IPS-11a (cell line): ENCODE data around the gene SSTR3.

ENCODE experiments used
- H3K4me3 ChIP-seq: one replicate; pipeline ENCODE4 v1.5.1; 2013; ENCODE audit warnings: low read depth, low read length, control low read depth

SSTR3 gene

GRCh38 chr22:37198258-37199102, 13.8 kb downstream of the SSTR3 start:
- H3K4me3 ChIP-seq: peak overlapping the region; percentile 70

- H3K4me3 ChIP-seq: no peak overlapping the region
These were observed 14.6 kb downstream of the SSTR3 start for GRCh38 chr22:37197451-37198257.

DNA sequence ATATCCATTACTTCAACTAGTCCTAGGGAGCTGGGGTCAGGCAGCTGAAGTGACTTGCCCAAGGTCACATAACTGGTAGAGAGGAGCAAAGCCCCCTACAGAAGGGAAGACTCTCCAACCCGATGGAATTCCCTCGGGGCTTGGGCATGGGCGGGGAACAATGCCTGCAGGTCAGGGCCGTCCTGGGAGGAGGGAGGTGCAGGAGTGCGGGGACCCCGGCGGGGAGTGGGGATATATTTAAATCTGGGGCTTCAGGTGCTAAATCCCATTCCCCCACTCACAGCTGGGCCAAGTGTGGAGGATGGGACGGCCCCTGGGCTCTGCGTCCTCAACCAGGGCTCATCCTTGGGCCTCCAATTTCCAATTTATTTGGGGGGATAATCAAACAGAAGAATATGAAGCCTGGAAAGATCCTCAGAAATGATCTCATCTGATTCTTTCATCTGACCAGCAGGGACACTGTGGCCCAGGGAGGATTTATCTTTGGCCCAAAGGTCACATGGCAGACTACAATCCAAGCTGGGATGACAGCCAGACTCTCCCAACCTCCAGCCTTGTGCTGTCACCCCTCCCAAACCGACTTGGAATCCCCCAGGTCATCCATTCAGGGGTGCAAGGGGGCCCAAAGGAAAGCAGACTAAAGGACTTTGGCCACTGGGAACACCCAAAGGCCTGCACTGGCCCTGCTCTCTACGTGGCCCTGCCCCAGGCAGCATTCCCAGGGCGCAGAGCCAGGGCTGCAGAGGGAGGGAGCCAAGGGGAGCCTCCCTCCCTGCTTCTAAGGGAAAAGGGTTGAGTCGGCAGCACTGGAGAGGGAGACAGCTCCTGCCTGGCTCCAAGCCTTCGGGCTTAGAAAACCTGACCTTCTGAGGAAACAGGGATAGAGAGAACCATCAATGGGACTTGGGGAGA, 15.5 kb downstream of the SSTR3 start:
- H3K4me3 ChIP-seq: no peak overlapping the region

- no peak overlapping the region for H3K4me3 ChIP-seq
These were observed 16.4 kb downstream of the SSTR3 start for GRCh38 chr22:37195921-37196320.

- no peak overlapping the region for H3K4me3 ChIP-seq
These were observed 17.5 kb downstream of the SSTR3 start for GRCh38 chr22:37194750-37195149.

DNA sequence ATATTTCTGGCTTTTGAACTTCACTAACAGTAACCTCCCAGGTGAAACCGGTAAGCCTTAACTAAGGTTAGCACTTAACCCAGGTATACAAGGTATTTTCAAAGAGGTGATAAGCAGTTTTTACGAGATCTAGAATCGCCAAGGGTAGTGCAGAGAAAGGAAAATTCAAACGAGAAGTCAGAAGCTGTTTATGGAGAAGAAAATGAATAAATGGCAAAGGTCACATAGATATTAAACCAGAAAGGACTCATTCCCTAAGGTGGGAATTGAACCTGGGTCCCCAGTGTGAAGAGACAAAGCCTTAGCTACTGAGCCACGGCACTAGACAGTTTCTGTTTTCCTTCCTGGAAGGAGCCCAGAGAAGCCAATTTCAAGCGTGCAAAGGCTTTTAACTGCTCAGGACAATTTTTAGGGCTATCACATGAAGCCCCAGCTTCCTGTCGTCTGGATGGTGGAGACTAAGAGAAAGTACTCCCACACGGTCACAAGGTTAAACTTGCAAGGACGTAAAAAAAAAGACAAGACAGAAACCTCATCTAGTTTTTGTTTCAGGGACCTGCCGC, 18.6 kb downstream of the SSTR3 start:
- H3K4me3 ChIP-seq: no peak overlapping the region

- H3K4me3 ChIP-seq: no peak overlapping the region
These were observed 19.5 kb downstream of the SSTR3 start for GRCh38 chr22:37192741-37193140.

DNA sequence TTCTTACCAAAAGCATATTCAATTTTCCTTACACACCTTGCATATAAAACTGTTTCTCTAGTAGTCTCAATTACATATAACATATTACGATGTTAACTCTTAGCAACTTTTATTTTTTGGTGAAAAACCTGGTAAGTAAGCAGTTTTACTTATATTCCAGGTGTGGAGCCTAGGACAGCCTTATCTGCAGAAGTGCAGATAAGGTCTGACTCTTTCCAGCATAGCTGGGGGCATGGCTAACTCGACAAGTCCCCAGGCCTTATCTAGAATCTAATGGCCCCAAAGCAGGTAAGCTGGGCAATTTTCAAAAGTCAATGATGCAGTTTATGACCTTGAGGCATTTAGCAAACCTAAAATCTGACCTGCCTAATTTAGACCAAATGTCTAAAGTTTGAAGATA, 20.1 kb downstream of the SSTR3 start:
- no peak overlapping the region for H3K4me3 ChIP-seq

DNA sequence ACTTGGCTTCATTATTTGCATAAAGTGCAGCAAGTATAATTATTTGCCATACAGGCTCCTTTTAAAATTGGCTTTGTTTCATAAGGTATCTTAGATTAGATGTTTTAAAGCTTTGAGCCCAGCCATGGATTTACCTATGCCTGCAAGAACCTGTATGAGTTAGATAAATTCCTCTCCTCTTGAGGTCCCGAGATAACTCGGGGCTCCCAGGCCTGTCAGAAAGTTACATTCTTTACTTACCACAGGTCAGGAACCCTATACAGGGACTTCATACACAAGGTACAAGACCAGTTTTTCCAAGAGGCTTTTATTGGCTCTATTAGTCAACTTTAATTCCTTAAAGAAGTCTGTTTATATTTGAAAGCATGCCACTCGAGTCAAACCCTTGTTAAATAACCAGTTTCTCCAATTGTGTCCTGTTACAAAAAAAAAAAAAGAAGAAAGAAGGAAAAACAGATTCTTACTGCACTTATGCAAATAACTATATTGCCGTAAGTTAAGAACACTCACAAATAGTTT, 22.0 kb downstream of the SSTR3 start:
- no peak overlapping the region for H3K4me3 ChIP-seq

DNA sequence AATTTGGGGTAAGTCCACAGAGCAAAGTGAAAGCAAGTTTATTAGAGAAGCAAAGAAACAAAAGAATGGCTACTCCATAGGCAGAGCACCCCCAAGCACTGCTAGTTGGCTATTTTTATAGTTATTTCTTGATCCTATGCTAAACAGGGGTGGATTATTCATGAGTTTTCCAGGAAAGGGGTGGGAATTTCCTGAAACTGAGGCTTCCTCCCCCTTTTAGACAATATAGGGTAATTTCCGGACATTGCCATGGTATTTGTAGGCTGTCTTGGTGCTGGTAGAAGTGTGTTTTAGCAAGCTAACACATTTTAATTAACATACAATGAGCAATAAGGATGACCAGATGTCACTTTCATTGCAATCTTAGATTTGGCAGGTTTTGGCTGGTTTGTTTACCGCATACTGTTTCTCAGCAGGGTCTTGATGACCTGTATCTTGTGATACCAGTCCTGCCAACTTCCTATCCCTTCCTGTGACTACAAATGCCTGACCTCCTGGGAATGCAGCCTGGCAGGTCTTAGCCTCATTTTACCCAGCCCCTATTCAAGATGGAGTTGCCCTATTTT, 23.3 kb downstream of the SSTR3 start:
- H3K4me3 ChIP-seq: no peak overlapping the region

GRCh38 chr22:37187891-37188761, 24.2 kb downstream of the SSTR3 start, which contains the start of gene C1QTNF6:
TSS of gene C1QTNF6 (minus strand) at chr22:37188247. CDS start at chr22:37188213, 34 bp downstream.
- H3K4me3 ChIP-seq: peak within 1 kb of the TSS; percentile 0

DNA sequence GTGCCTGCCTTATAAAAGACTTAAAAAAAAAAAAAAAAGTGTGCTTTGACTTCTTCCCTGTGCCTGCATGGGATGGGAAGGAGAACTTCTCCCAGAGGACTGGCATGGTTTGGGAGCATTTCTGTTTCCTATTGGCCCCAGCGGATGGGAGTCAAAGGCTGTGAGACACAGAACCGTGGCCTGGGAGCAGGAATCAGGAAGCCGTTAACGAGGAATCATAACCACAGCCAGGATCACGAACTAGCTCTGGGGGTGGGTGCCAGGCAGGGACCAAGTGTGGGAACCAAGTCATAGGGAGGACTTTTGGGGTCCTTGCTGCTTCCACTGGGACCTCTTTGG, 24.8 kb downstream of the SSTR3 start:
- peak overlapping the region; percentile 0 for H3K4me3 ChIP-seq

- H3K4me3 ChIP-seq: no peak overlapping the region
These were observed 25.2 kb downstream of the SSTR3 start for GRCh38 chr22:37186997-37187522.

- H3K4me3 ChIP-seq: no peak overlapping the region
These were observed 25.9 kb downstream of the SSTR3 start for GRCh38 chr22:37186228-37186996.

DNA sequence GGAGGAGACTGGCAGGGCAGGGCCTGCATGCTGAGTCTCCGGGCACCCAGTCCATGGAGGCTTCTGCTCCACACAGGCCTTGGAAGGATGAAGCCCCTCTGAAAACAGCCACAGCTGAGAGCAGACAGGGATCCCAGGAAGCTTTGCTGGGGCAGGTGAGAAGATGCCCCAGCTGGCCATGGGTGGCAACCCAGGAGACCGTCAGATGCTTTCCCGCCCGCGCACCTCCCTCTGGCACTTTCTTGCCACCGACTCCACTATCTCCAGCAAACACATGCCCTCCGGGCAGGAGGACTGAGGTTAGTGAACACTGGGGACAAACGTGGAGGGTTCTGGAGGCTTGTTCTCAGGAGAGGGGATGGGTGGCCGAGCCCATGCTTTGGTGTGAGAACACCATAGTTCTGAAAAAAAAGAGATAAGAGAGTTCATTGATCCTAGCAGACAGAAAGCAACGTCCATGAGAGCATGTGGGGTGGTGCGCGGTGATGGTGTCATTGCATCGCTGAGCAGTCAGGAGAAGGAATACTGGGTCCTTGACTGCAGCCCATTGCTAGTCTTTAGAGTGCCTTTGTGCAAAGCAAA, 26.5 kb downstream of the SSTR3 start:
- H3K4me3 ChIP-seq: no peak overlapping the region

GRCh38 chr22:37184816-37185541, 27.3 kb downstream of the SSTR3 start:
- H3K4me3 ChIP-seq: no peak overlapping the region

DNA sequence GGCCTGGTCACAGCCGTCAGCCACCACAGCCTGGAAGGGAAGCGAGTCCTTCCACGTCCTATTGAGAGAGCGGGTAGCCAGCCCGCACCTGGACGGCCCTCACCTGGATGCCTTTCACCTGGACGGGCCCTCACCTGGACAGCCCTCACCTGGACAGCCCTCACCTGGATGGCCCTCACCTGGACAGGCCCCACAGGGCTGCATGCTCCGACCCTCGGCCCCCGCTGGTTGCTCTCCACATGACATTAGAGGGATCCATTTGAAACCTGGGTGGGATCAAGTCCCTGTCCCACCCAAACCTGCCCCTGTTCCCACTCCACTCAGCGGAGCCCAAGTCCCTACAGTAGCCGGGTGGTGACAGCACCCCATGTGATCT, 27.9 kb downstream of the SSTR3 start:
- H3K4me3 ChIP-seq: no peak overlapping the region
